ENCODE results near the gene COL2A1.

COL2A1 gene

DNA sequence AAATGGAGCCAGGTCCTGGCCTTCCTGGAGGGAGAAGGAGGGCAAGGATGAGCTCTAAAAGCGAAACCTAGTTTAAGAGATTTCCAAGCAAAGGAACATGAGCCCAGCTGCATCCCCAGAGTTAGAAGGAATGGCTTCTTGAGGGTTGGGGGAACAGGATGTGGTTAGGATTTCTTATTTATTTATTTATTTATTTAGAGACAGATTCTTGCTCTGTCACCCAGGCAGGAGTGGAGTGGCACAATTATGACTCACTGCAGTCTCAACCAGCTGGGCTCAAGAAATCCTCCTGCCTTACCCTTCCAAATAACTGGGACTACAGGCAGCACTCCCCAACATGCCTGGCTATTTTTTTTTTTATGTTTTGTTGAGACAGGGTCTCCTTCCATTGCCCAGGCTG lies 66.2 kb downstream of the COL2A1 start:
- intact Hi-C loops (cut with DNase I): loop anchor here (10.0 kb wide), 1 partner anchor 93 kb away; no protein-coding TSS in a partner anchor

DNA sequence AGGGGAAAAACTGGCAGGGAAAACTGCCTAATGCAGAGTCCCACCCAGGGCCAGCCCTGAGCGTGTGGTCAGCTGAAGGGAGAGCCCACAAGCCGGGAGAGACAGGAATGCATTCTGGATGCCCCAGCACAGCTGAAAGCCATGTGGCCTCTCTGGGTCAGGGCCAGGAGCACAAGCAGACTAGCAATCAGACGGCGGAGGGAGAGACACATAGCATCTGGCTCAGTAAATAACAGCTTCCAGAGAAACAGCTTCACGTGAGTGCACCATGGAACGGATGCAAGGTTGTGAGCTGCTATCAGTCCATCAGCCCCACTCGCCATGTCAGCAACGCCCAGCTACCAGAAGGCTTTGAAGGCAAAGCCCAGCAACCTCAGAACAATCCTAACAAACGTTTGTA lies 69.1 kb downstream of the COL2A1 start:
- peak in 1 of 10 donors; percentile 7 for DNase-seq
- intact Hi-C loops (cut with DNase I): loop anchor here (10.0 kb wide), 1 partner anchor 90 kb away; no protein-coding TSS in a partner anchor

More for the DNA sequence above, 66.2 kb downstream of the COL2A1 start:
- no peak for DNase-seq

DNA sequence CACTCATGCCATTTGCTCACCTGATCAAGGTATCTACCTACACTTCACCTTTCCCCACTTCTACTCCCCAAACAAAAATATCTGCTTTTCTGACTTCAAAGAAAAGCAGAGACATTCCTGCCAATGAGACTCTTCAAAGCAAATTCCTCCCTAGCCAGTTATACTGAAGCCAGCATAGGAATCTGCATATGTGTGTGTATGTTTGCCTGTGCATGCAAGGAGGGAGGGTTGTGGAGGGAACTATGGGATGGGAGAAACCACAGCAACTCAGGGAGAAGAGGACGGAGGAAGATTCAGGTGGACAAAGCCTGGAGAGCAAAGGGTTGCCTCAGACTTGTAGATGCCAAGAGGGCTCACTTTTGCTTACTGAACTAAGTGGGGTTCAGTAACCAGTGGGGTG lies 73.1 kb downstream of the COL2A1 start:
- no peak for DNase-seq
- intact Hi-C loops (cut with DNase I): loop anchor here (10.0 kb wide), 1 partner anchor 86 kb away; no protein-coding TSS in a partner anchor

DNA sequence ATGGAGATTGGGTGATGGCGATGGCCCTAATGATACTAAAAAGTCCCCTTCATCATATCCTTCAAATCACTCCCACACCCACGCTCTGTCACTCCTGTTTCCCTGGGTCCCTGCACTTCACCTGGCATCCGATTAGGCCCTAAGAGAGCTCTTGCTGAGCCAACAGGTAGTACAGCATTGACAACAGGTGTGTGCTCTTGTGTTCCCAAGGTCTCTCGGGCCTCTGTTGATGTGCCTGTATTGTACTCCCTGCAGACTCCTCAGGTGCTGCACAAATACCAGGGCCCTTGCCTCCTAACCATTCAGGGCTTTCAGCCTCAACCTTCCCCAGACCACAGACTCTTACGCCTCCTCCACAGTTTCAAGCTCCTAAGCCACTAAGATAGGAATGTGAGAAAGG lies 73.6 kb downstream of the COL2A1 start:
- no peak for DNase-seq
- intact Hi-C loops (cut with DNase I): loop anchor here (10.0 kb wide), 1 partner anchor 86 kb away; no protein-coding TSS in a partner anchor

DNA sequence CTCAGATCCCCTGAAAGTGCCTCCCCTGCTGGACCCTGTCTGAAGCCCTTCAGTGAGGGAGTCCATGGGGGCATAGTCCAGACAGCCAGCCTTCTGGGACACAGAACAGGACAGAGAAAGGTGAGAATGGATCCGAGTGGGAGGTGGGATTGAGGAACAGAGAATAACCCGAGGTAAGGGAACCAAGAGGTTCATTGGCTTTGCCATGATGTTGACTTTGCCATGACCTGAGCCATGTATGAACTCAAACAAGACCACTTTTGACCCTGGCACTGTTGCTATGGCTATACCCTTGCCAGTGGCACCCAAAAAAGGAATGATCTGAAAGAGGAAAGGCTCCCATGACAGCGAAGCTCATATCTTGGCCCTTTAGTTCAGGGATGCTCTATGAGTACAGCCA lies 76.9 kb downstream of the COL2A1 start:
- intact Hi-C loops (cut with DNase I): no loop called here
- DNase-seq: no peak

All from posterior cingulate gyrus (tissue), 11 donors.